Ovary (tissue), 3 donors: ENCODE data around the gene ROS1.

Source experiments
- CTCF ChIP-seq, 3 donors: fragments of 450-650 bp in 2 of 3; fragments of 200-600 bp in 1 of 3; IDR thresholded peaks; one replicate each; pipeline versions ENCODE4 v1.5.1 to v1.8.0; 2016 to 2022; ENCODE audit warnings: antibody characterized with exemption in 3 of 3, mild to moderate bottlenecking in 1 of 3
- EP300 ChIP-seq: sonication (generic); formaldehyde crosslinking; IDR thresholded peaks from one replicate; pipeline ENCODE4 v1.6.1; 2017; ENCODE audit warnings: antibody characterized with exemption
- POLR2A ChIP-seq: fragments of 450-650 bp; IDR thresholded peaks from one replicate; pipeline ENCODE4 v1.6.1; 2017; ENCODE audit warnings: antibody characterized with exemption, mild to moderate bottlenecking, moderate library complexity
- donor health status: DM: no; HTN: no; CAD: no.

- TF ChIP-seq POLR2A (no peak), CTCF (IDR thresholded peaks at IDR 0.05) (no peak), EP300 (no peak)
Observed at GRCh38 chr6:117326396-117326795, 99.3 kb downstream of the ROS1 start.
